Astrocyte of the spinal cord (primary cell): ENCODE data around the gene INCENP.

ENCODE experiments used
- DNase-seq: peaks from one replicate; pipeline ENCODE4 v3.0.0; 2011; ENCODE audit warnings: low read depth, low spot score
- H3K4me3 ChIP-seq: 2 replicates; pipeline ENCODE4 v1.5.1; 2011; ENCODE audit warnings: low read depth, mild to moderate bottlenecking, low read length, moderate library complexity
- in situ Hi-C: cut with HindIII; loops from 2 replicates; pipeline ENCODE4 v1.10.0; 2017; ENCODE audit warnings: low sequenced_read_pairs
- TF ChIP-seq, protein P1 (sequence below): IDR thresholded peaks from 2 replicates; pipeline ENCODE4 v1.5.1; 2012; ENCODE audit warnings: low read depth, mild to moderate bottlenecking, low read length, inconsistent platforms

Gene INCENP

DNA sequence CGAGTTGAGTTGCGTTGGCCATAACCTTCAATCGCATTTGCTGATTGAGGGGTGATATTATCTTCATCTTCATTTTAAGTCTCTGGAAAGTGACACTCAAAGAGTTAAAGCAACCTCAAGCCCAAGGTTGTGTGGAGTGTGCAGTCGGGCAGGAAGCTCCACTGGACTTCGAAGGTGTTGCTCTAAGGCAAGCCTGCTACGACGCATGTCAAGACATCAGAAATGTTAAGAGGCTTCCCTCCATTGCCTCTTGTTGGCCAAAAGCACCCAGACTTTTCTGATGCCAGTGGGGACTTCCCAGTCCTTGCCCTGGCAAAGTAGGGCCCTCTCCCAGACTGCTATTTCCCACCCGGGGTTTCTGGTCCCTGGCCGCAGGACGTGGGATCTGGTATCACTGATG is 42.6 kb downstream of the INCENP start:
- TF ChIP-seq, protein P1, sequence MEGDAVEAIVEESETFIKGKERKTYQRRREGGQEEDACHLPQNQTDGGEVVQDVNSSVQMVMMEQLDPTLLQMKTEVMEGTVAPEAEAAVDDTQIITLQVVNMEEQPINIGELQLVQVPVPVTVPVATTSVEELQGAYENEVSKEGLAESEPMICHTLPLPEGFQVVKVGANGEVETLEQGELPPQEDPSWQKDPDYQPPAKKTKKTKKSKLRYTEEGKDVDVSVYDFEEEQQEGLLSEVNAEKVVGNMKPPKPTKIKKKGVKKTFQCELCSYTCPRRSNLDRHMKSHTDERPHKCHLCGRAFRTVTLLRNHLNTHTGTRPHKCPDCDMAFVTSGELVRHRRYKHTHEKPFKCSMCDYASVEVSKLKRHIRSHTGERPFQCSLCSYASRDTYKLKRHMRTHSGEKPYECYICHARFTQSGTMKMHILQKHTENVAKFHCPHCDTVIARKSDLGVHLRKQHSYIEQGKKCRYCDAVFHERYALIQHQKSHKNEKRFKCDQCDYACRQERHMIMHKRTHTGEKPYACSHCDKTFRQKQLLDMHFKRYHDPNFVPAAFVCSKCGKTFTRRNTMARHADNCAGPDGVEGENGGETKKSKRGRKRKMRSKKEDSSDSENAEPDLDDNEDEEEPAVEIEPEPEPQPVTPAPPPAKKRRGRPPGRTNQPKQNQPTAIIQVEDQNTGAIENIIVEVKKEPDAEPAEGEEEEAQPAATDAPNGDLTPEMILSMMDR, result no peak
- H3K4me3 ChIP-seq, result no peak overlapping the region
- in situ Hi-C loops, result no loop called here
- DNase-seq, result no peak

DNA sequence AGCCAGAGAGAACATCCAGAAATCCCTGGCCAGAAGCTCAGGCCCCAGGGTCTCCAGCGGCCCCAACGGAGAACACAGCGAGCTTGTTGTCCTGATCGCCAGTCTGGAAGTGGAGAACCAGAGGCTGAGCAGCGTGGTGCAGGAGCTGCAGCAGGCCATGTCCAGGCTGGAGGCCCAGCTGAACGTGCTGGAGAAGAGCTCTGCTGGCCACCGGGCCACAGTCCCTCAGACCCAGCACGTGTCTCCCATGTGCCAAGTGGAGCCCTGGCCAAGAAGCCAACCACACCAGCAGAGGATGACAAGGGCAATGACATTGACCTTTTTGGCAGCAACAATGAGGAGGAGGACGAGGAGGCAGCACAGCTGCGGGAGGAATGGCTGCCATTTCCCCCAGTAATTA is 45.6 kb downstream of the INCENP start:
- TF ChIP-seq, protein P1, result no peak
- DNase-seq, result no peak
- H3K4me3 ChIP-seq, result no peak overlapping the region
- in situ Hi-C loops, result no loop called here

DNA sequence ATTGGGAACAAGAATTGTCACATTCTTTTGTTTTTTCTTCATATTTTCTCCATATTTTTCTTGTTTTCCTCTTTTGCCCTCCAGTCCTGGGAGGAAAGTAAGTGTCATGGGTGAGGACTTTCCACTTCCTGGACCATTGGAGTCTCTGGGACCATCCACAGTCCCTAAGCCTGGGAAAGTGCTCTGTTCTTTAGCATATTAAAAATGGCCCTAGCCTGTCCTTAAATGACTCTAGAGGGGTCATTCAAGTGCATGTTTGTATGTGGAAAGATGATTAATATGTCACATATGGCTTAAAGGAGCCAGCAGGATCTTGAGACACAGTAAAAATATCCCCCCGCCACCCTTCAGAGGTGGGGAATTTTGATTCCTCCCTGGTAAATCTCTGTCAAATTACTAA is 46.1 kb downstream of the INCENP start:
- no peak overlapping the region for H3K4me3 ChIP-seq
- in situ Hi-C loops, result no loop called here
- TF ChIP-seq, protein P1, result no peak
- no peak for DNase-seq

DNA sequence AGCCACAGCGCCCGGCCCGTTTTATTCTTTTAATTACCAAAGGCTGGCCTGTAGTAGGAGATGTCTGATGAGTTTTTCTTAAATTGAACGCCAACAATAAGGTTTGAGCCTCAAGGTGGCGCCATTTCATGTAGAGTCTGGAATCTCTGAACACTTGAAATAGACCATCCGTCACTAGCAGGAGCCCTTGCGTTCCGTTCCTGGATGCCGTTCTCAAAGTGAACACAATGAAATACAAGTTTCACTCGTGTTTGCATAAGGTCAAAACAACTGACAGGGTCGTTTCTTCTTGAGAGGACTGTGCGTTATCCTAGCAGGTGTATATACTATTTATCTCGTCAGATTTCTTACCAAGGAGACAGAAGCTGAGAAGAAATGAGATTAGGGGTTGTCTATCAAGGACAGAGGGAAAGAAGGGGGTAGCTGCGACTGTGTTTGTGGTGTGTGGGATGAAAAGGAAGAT is 47.5 kb downstream of the INCENP start:
- in situ Hi-C loops, result no loop called here
- TF ChIP-seq, protein P1, result peak; percentile 68
- no peak overlapping the region for H3K4me3 ChIP-seq

DNA sequence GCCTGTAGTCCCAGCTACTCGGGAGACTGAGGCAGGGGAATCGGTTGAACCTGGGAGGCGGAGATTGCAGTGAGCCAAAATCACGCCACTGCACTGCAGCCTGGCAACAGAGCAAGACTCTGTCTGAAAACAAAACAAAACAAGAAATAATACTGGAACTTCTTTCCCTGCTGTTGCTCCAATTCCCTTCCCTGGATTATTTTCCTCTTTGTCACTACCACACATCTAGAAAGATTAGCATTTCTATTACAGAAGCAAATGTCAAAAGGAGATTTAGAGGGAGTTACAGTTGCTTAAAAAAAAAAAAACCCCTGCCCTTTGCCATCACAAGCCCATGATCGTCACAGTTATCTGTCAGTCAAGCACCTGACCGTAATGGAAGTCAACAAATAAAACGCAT is 48.5 kb downstream of the INCENP start:
- no peak for DNase-seq
- in situ Hi-C loops, result no loop called here
- TF ChIP-seq, protein P1, result no peak
- no peak overlapping the region for H3K4me3 ChIP-seq

More for the DNA sequence above, 47.5 kb downstream of the INCENP start:
- peak; percentile 72 for DNase-seq

DNA sequence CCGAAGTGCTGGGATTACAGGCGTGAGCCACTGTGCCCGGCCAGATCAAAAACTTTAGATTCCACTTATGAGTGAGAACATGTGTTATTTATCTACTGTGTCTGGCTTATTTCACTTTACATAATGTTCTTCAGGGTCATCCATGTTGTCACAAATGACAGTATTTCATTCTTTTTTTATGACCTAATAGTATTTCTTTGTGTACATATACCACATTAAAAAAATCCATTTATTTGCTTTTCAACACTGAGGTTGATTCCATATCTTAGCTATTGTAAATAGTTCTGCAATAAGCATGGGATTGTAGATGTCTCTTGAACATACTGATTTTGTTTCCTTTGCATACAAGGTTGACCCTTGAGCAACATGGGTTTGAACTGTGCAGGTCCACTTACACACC is 53.0 kb downstream of the INCENP start:
- in situ Hi-C loops, result no loop called here
- DNase-seq, result no peak
- TF ChIP-seq, protein P1, result no peak
- no peak overlapping the region for H3K4me3 ChIP-seq

DNA sequence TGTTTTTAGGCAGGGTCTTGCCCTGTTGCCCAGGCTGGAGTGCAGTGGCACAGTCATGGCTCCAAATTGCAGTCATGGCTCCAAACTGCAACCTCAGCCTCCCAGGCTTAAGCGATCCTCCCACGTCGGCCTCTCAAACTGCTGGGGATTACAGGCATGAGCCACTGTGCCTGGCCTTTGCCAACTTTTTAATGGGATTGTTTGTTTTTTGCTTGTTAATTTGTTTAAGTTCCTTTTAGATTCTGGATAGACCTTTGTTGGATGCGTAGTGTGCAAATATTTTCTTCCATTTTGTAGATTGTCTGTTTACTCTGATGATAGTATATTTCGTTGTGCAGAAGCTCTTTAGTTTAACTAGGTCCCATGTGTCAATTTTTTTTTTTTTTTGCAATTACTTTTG is 56.2 kb downstream of the INCENP start:
- in situ Hi-C loops, result no loop called here
- H3K4me3 ChIP-seq, result no peak overlapping the region
- TF ChIP-seq, protein P1, result no peak
- no peak for DNase-seq
